Superior temporal gyrus (tissue), 1 donor: ENCODE results near the gene LRRC17.
A peak's percentile ranks its signal among the peaks of the same experiment; 100 is the strongest.

ENCODE experiments used
- DNase-seq: peaks from one replicate; pipeline ENCODE4 v3.0.0-alpha.2; 2016; ENCODE audit errors: extremely low spot score

The LRRC17 gene

GRCh38 chr7:102912742-102913141, at the start of gene LRRC17:
Gene LRRC17 (plus strand): TSS chr7:102913000. CDS start chr7:102933914, 20,914 bp downstream.
- DNase-seq = no peak

- no peak for DNase-seq
Measured at GRCh38 chr7:102864958-102865357, 47.8 kb upstream of the LRRC17 start.

GRCh38 chr7:102866535-102867215, 46.1 kb upstream of the LRRC17 start:
- DNase-seq = no peak

- DNase-seq = no peak
Measured at GRCh38 chr7:102869195-102869594, 43.6 kb upstream of the LRRC17 start.

- no peak for DNase-seq
Measured at GRCh38 chr7:102872460-102872859, 40.3 kb upstream of the LRRC17 start.

- no peak for DNase-seq
Measured at GRCh38 chr7:102873470-102874165, 39.2 kb upstream of the LRRC17 start.

GRCh38 chr7:102874166-102874829, 38.5 kb upstream of the LRRC17 start:
- DNase-seq = no peak

- no peak for DNase-seq
Measured at GRCh38 chr7:102874966-102875365, 37.8 kb upstream of the LRRC17 start.

- DNase-seq = no peak
Measured at GRCh38 chr7:102875700-102876295, 37.0 kb upstream of the LRRC17 start.

- DNase-seq = no peak
Measured at GRCh38 chr7:102883098-102883860, 29.5 kb upstream of the LRRC17 start.

GRCh38 chr7:102888561-102889233, 24.1 kb upstream of the LRRC17 start:
- DNase-seq = no peak

- DNase-seq = no peak
Measured at GRCh38 chr7:102889851-102890250, 22.9 kb upstream of the LRRC17 start.

- DNase-seq = peak; percentile 59
Measured at GRCh38 chr7:102890292-102890970, 22.4 kb upstream of the LRRC17 start.

- DNase-seq = peak; percentile 28
Measured at GRCh38 chr7:102890971-102891692, 21.7 kb upstream of the LRRC17 start.

GRCh38 chr7:102891693-102892261, 21.0 kb upstream of the LRRC17 start:
- DNase-seq = peak; percentile 73

GRCh38 chr7:102892631-102893278, 20.0 kb upstream of the LRRC17 start:
- DNase-seq = no peak

GRCh38 chr7:102895602-102896001, 17.2 kb upstream of the LRRC17 start:
- no peak for DNase-seq

GRCh38 chr7:102896585-102896984, 16.2 kb upstream of the LRRC17 start:
- DNase-seq = no peak

- DNase-seq = no peak
Measured at GRCh38 chr7:102897211-102897631, 15.6 kb upstream of the LRRC17 start.
